ENCODE results near the gene NDST4. TPM values are rescaled to one million over a fixed set of nuclear protein-coding genes. Genes with fewer than 3 reads are reported as not detected.
A peak's percentile ranks its signal among the peaks of the same experiment; 100 is the strongest.
"Not testable (repeated sequence)": the region's sequence is repeated elsewhere in the genome, so short reads cannot be mapped to it uniquely, and the experiment has no call there.

NDST4 gene
- total RNA-seq, 1 donor from 2014 or later = 1.3 TPM

DNA sequence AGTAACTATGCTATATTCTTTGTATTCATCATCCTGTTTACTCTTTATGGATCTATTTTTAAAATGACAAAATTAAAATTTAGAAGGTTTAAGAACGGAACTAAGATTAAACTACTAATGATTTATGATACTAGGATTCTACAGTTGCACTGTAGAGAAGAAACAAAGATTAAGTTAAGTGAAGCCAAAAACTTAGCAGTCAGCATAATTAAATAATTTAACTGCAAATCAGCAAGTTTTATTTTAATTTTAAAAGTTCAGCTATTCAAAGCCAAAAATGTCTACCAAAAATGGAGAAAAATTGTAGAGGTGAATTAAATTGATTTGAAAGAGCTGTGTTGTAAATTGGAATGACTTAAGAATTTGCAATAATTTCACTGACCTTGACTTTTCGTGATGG is 30.8 kb downstream of the NDST4 start:
- no peak for ATAC-seq

DNA sequence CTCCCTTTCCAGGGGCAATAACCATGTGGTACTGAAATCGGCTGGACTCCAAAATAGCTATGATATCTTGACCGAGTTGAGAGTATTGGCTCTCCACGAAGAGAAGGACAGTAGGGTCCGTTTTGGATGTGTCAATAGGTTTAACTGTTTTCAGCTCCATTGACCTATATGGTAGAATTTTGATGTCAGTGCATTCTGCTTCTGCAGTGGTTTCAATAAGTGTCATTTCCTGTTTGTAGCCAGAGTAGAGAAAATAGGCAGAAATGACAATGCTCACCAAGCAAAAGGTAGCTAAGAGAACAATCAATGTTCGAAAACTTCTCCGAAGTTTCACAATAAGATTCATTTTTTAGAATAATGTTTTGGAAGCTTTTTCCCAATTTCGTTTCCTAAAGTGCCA is 36.7 kb downstream of the NDST4 start:
- intact Hi-C loops (cut with DNase I) = no loop called here
- no peak for DNase-seq (ENCODE audit: low spot score)
- no peak for ATAC-seq

More for the DNA sequence above, 30.8 kb downstream of the NDST4 start:
- intact Hi-C loops (cut with DNase I) = no loop called here
- DNase-seq (ENCODE audit: low spot score) = no peak

DNA sequence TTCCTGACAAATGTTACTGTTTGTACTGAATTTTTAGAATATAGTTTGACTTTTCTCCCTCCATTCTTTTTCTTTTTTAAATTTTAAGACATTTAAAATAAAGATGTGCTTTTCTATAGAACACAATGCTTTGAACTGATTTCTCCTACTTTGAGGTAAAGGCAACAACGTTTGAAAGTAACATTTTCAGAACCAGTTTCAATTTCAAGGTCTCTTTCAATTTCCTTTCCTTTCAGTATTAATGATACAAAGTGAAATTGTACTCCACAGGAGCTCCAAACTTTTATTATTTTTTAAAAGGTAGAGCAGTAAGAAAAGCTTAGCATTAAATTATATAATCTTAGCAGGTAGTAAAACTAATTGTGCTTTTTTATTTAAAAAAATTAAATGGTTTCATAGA is 54.9 kb downstream of the NDST4 start:
- intact Hi-C loops (cut with DNase I) = no loop called here
- DNase-seq (ENCODE audit: low spot score) = no peak
- ATAC-seq = no peak

DNA sequence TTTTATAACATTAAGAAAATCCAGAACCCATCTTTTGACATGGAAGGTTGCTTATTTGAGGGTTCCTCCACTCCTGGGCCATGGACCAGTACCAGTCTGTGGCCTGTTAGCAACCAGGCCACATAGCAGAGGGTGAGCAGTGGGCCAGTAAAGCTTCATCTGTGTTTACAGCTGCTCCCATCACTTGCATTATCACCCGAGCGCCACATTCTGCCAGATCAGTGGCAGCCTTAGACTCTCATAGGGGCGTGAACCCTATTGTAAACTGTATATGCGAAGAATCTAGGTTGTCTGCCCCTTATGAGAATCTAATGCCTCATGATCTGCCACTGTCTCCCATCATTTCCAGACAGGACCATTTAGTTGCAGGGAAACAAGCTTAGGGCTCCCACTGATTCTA is 58.6 kb downstream of the NDST4 start:
- intact Hi-C loops (cut with DNase I) = no loop called here
- ATAC-seq = no peak

DNA sequence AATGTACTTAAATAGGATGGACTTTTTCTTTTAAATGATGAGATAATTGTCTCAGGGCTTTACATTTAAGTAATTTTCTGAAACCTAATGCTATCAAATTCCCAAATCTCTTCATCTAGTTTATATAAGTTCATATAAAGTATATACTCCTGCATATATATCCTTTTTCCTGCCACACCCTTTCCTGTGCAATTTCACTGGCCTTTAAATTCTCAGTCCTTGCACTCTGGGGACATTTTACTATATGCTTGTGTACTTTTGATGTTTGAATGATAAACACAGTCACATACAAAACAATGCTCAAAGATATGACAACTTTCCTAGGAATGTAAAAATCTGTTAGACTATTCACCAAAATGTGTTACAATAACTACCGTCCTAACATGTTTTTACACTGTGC is 60.1 kb downstream of the NDST4 start:
- DNase-seq (ENCODE audit: low spot score) (no peak), ATAC-seq (no peak)
- intact Hi-C loops (cut with DNase I) = no loop called here

More for the DNA sequence above, 58.6 kb downstream of the NDST4 start:
- DNase-seq (ENCODE audit: low spot score) = no peak

DNA sequence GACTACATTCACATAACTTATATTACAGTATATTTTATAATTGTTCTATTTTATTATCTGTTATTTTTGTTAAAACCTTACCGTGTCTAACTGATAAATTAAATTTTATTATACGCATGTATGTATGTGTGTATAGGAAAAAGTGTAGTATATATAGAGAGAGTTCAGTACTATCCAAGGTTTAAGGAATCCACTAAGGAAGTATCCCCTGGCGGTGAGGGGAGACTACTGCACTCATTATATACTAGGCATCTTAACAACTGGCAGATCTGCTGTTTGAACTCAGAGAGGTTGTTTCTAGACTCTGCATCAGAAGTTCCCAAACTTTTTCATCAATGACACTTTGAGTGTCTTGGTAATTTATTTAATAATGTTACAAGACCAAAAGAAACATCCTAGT is 70.9 kb downstream of the NDST4 start:
- intact Hi-C loops (cut with DNase I) = loop anchor here (5.0 kb wide), 1 partner anchor 695 kb away; no protein-coding TSS in a partner anchor
- DNase-seq (ENCODE audit: low spot score) = no peak
- ATAC-seq = no peak

DNA sequence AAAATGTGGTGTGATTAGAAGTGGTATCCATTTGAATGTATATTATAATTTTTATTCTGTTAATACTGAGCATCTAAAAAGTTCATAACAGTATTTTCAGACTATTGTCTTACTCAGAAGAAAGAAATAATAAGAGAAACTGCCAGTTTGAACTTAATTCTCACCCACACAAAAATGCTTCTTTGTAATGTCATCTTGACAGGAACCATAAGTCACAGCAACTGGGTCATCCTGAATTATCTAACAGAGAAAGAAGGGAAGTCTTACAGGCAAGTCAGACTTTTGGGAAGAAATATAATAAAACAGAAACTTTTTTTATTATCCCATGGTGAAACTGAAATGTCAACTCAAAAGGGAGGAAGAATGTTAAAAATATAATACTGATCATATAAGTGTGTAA is 83.1 kb downstream of the NDST4 start:
- intact Hi-C loops (cut with DNase I) = no loop called here
- no peak for ATAC-seq
- DNase-seq (ENCODE audit: low spot score) = no peak

DNA sequence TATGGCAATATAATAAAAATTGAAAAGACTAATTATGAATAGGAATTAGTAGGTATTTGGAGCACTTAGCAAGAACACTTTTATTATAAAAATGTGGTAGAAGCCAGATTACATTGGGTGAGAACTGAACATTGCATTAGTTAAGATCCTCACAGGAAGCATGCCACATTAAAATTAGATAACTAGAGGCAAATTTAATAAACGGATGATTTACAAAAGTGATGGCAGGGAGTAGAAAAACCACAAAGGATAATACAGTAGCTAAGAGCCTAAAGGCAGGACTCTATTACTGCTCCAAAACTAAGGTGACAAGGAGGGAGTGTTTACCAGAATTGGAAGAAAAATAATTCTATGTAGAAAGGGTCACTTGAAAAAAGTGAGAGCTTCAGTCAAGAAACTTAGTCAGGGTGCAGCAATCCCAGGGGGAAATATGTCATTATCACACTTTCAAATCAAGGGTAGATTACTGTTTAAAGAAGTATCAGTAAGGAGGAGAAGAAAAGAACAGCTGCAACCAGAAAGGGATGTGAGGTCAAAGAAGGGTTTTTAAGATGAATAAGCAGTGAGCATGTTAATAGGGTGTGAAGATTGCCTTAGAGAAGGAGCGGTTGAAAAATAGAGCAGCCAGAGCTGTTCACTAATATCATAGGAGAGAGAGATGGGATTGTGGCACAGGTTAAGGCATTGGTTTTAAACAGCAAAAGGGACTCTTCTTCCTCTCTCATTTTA is 84.6 kb downstream of the NDST4 start:
- intact Hi-C loops (cut with DNase I) = no loop called here
- no peak for DNase-seq (ENCODE audit: low spot score)
- ATAC-seq = no peak

DNA sequence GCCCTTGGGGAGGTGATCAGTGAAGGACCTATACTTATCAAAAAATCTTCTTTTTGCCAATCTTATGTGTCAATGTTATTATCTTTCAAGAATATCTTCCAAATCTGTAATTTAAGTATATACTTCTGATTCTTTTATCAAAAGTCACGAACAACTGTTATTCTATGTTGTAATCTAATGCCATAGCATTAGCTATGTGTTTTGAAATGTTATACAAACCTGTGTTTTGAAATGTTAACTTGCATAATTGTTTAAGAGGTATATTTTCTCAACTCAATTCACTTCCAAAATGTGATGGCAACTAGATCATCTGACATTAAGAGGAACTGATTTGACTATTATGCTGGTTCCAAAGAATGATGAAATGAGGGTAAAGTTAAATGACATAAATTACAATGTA is 113.5 kb downstream of the NDST4 start:
- DNase-seq (ENCODE audit: low spot score) = no peak
- no peak for ATAC-seq
- intact Hi-C loops (cut with DNase I) = no loop called here

DNA sequence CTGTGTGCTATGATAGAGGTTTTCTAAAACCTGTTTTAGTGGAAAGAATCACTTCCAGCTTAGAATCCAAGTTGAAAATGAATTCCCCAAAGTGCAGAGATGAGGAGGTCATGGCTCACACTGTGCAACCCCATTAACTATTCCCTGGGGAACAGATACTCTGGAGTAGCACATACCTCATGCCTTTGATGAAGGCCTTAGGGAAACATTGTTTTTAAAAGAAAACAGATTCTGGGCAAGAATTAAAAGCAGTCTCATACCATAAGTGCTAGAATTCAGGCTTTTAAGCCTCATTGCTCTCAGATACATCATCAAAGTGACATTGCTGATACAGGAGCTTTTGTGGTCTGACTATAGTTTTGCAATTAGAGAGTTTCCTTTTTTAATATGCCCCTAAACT is 115.1 kb downstream of the NDST4 start:
- intact Hi-C loops (cut with DNase I) = no loop called here

DNA sequence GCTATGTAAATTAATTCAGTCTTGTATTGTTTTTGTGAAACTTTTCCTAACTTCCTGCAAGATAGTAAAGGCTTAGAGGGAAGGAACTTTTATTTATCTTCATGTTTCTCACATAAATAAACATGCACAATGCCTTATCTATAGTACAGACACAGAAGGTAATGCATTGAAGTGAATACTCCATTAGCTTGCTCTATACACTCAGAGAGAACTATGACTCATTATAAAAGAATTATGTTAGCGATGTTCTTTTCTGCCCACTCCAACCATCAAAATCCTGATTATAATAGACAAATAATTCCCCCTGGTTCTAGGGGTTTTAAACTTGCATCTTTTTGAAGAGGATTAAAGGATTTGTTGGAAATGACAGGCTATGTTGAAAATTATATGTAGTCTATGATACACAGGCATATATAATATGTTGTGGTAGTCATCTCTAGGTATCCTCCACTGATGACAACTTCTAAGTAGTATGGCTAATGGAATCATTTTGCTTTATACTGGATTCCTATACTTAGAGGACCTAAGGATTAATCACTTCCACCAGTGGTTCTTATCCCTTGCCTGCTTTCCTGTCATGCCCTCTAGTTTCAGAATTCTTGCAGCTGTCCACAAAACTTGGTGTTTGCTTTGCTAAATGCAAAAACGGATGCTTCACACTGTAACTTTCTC is 115.7 kb downstream of the NDST4 start:
- DNase-seq (ENCODE audit: low spot score) = no peak
- intact Hi-C loops (cut with DNase I) = no loop called here
- peak; percentile 26 for ATAC-seq

More for the DNA sequence above, 115.1 kb downstream of the NDST4 start:
- DNase-seq (ENCODE audit: low spot score) = no peak
- peak; percentile 30 for ATAC-seq

DNA sequence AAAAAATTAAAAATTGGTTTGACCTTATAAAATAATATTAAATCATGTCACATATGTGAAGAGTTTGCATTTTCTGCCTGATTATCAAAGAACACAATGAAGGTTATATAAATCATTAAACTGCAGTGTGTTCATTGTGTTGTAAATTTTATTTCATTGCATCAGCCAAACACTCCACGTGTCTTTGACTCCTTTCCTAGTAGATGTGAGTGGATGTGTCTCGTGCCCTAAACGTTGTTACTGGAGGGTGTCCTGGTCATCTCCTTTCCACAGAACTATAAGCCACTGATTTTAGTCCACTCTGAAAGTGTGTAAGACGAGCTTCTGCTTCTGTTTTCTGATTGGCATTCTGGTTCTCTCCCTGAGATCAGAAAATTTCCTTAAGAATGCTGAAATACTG is 127.3 kb downstream of the NDST4 start:
- DNase-seq (ENCODE audit: low spot score) (no peak), ATAC-seq (no peak)
- intact Hi-C loops (cut with DNase I) = no loop called here

DNA sequence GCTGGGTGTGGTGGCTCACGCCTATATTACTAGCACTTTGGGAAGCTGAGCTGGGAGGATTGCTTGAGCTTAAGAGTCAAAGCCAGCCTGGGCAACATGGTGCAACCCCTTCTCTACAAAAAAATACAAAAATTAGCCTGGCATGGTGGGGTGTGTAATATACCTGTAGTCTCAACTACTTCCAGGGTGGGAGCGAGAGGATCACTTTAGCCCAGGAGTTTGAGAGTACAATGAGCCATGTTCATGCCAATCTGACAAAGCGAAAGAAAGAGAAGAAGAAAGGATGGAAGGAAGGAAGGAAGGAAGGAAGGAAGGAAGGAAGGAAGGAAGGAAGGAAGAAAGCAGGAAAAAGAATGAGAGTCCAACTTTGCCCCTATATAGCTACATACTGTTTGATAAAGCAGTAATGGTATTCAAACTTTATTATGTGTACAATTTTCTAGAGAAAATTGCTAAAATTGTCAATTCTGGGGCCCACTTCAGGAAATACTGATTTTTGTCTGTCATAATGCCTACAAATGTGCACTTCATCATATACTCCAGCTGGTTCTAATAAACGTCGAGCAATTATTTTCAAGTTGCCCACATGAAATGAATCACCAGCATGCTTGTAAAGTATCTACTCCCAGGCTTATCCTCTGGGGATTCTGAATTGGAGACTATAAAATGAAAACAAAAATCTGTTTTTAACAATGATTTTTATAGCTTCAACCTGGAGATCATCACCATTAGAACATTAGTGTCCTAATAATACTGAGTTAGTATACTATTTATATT is 132.3 kb downstream of the NDST4 start:
- DNase-seq (ENCODE audit: low spot score) (no peak), ATAC-seq (no peak)
- intact Hi-C loops (cut with DNase I) = no loop called here

DNA sequence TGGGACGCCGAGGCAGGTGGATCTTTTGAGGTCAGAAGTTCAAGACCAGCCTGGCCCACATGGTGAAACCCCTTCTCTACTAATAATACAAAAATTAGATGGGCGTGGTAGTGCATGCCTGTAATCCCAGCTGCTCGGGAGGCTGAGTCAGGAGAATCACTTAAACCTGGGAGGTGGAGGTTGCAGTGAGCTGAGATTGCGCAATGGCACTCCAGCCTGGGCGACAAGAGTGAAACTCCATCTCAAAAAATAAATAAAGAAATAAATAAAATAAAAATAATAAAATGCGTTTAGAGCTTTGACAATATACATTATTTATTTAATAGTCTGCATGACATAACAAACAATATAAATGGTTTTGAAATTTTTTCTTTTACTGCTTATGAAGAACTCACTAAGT is 133.0 kb downstream of the NDST4 start:
- ATAC-seq; DNase-seq (ENCODE audit: low spot score); intact Hi-C loops (cut with DNase I): not testable (repeated sequence)

DNA sequence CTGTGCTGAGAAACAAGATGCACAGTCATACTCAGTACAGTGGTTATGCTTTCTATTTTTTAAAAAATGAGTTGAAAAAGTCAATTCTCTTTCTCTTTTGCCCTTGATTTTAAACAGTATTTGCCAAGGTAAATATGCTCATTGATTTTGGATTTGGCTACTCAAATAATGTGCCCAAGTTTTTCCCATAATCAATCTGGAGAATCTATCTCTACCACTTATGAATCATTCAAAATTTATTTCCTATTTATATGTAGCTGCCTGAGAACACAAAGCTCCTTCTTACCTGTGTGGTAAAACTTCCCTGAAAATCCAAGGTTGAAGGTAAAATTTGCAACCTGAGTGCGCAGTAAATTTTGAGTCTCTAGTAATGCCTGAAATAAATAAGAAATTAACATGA is 136.5 kb downstream of the NDST4 start:
- DNase-seq (ENCODE audit: low spot score) = no peak
- ATAC-seq = no peak
- intact Hi-C loops (cut with DNase I) = no loop called here

DNA sequence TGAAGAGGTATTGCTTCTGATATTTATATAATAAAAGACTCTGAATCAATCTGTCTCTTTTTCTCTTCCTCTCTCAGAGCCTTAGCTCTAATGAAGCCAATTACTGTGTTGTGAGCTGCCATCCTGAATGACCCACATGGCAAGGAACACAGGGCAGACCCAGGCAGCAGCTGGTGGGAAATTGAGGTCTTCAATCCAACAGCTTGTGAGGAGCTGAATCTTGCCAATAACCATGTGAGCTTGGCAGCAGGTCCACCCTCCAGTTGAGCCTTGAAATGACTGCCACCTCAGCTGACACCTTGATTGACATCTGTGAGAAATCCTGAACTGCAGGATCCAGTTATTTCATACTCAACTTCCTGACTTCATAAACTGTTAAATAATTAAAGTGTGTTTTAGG is 149.4 kb downstream of the NDST4 start:
- intact Hi-C loops (cut with DNase I) = no loop called here
- no peak for ATAC-seq
- DNase-seq (ENCODE audit: low spot score) = no peak

DNA sequence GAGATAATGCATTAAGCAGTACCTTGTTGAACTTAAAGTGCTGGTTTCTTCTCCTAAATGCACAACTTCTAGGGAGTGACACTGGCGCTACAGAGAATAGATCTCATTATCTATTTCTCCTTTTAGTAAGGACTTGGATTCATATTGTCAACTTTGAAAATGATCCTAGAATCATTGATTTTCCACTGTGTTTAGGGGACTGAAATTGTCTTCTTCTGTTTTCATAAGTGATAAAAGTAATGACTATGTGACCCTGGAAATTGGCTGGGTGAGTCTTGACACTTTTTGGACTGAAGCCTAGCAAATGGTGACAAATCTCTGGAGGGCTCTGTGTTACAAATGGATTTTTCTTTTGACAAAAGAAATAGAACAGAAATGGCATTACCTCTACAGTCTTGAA is 167.8 kb downstream of the NDST4 start:
- ATAC-seq (no peak), DNase-seq (ENCODE audit: low spot score) (no peak)
- intact Hi-C loops (cut with DNase I) = no loop called here

DNA sequence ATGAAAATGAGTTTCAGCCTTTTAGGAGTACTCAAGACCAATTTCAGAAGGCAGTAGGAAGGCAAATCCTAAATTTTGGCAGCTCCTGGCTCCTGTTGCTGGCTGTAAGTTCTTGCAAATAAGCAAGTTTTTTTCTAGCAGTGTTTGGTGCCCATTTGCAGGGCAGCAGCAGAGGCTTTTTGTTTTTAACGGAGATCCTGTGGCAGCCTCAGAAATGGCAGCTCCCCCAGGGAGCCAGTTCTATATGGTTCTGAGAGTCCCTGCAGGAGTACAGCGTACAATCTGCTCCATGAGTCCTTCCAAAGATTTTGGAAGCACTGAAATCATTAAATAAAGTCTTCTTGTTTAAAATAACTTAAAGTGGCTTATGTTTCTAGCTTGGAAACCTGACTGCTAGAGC is 171.9 kb downstream of the NDST4 start:
- DNase-seq (ENCODE audit: low spot score) (no peak), ATAC-seq (no peak)
- intact Hi-C loops (cut with DNase I) = no loop called here

DNA sequence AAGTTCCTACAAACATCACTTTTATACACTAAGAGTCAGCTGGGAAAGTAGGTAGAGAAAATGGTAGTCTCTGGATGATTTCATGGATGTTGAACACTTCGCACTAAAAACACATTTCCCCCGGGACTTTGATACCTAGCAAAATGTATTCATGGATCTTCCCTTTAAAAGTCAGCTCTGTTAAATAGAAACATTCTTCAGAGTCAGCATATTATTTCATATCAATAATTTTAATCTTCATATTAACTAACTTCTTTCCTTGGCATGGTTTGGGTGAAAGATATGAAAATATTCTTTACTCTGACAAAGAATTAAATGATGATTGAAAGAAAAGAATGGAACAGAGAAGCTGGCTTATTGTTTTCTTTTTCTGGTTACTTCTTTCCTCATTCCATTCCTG is 185.5 kb downstream of the NDST4 start:
- DNase-seq (ENCODE audit: low spot score) = no peak
- intact Hi-C loops (cut with DNase I) = no loop called here
- no peak for ATAC-seq

DNA sequence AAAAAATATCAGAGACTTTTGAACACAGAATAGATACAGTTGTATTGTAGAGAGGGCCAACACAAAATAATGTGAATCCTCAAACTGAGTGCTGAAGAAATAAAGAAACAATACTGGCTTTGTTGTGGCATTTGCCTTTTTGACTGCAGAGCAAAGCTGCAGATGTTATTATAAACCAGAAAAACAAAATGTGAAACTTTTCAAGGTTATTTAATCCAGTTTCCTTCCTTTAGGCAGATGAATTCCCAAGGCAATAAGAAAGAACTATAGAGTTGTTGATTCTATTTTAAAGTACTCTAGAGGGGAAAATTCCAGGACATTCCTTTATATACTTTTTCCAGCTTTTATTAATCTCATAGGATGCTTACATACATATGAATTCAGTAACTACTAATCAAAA is 186.8 kb downstream of the NDST4 start:
- intact Hi-C loops (cut with DNase I) = no loop called here
- peak; percentile 63 for ATAC-seq
- no peak for DNase-seq (ENCODE audit: low spot score)
